NB4 (cell line): Measurements from ENCODE around the gene MBOAT1.

Experiments
- MAX ChIP-seq: IDR thresholded peaks from 2 replicates; pipeline ENCODE4 v1.6.1; 2011; ENCODE audit warnings: low read depth, low read length
- POLR2A ChIP-seq: IDR thresholded peaks from 2 replicates; pipeline ENCODE4 v1.6.1; 2011; ENCODE audit warnings: mild to moderate bottlenecking; ENCODE audit not compliant: insufficient read length; ENCODE audit errors: extremely low read depth
- TF ChIP-seq, protein P1 (sequence below): IDR thresholded peaks from one replicate; pipeline ENCODE4 v1.5.1; 2012; ENCODE audit warnings: low read depth, low read length

GRCh38 chr6:20208687-20209378 is 3.4 kb downstream of the MBOAT1 start:
- TF ChIP-seq MAX (no peak), POLR2A (no peak)
- TF ChIP-seq, protein P1, sequence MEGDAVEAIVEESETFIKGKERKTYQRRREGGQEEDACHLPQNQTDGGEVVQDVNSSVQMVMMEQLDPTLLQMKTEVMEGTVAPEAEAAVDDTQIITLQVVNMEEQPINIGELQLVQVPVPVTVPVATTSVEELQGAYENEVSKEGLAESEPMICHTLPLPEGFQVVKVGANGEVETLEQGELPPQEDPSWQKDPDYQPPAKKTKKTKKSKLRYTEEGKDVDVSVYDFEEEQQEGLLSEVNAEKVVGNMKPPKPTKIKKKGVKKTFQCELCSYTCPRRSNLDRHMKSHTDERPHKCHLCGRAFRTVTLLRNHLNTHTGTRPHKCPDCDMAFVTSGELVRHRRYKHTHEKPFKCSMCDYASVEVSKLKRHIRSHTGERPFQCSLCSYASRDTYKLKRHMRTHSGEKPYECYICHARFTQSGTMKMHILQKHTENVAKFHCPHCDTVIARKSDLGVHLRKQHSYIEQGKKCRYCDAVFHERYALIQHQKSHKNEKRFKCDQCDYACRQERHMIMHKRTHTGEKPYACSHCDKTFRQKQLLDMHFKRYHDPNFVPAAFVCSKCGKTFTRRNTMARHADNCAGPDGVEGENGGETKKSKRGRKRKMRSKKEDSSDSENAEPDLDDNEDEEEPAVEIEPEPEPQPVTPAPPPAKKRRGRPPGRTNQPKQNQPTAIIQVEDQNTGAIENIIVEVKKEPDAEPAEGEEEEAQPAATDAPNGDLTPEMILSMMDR = no peak
